GM06990 (cell line): ENCODE data around the gene MYLIP.
"Not testable (repeated sequence)": the region's sequence is repeated elsewhere in the genome, so short reads cannot be mapped to it uniquely, and the experiment has no call there.

Experiments
- DNase-seq: peaks from one replicate; pipeline ENCODE4 v3.0.0-alpha.2; 2011; ENCODE audit not compliant: insufficient read length; ENCODE audit errors: extremely low read depth
- H3K27me3 ChIP-seq: replicated peaks from 2 replicates; pipeline ENCODE4 v1.6.0; 2011; ENCODE audit warnings: low read length; ENCODE audit not compliant: control insufficient read depth, insufficient read depth
- H3K36me3 ChIP-seq: 2 replicates; pipeline ENCODE4 v1.5.1; 2011; ENCODE audit warnings: low read length; ENCODE audit not compliant: control insufficient read depth, insufficient read depth
- H3K4me3 ChIP-seq: replicated peaks from 2 replicates; pipeline ENCODE4 v1.5.1; 2011; ENCODE audit warnings: low read depth, mild to moderate bottlenecking, control low read depth, low read length
- CTCF ChIP-seq: IDR thresholded peaks from 2 replicates; pipeline ENCODE4 v1.5.1; 2011; ENCODE audit warnings: low read length, control low read depth, mild to moderate bottlenecking, inconsistent platforms; ENCODE audit not compliant: insufficient read depth, poor library complexity, severe bottlenecking

MYLIP gene

GRCh38 chr6:16168121-16168520 lies 39.2 kb downstream of the MYLIP start:
- no peak for TF ChIP-seq CTCF
- Histone ChIP-seq H3K36me3 (no peaks in the 10 kb centered on the region), H3K4me3 (no peak overlapping the region), H3K27me3 (no peaks in the 10 kb centered on the region)
- no peak for DNase-seq

GRCh38 chr6:16168858-16169257 lies 40.0 kb downstream of the MYLIP start:
- Histone ChIP-seq H3K27me3 (no peaks in the 10 kb centered on the region), H3K36me3 (no peaks in the 10 kb centered on the region), H3K4me3 (no peak overlapping the region)
- DNase-seq = no peak
- TF ChIP-seq CTCF = peak; percentile 72

- no peak for DNase-seq
- Histone ChIP-seq H3K27me3 (no peaks in the 10 kb centered on the region), H3K4me3 (no peak overlapping the region), H3K36me3 (no peaks in the 10 kb centered on the region)
- no peak for TF ChIP-seq CTCF
These were observed 42.5 kb downstream of the MYLIP start for GRCh38 chr6:16171400-16171799.

- no peaks in the 10 kb centered on the region for H3K36me3 ChIP-seq
- H3K27me3 ChIP-seq = no peaks in the 10 kb centered on the region
- no peak for TF ChIP-seq CTCF
- DNase-seq = no peak
- H3K4me3 ChIP-seq = no peak overlapping the region
These were observed 44.5 kb downstream of the MYLIP start for GRCh38 chr6:16173167-16173940.

- no peak for DNase-seq
- H3K4me3 ChIP-seq = no peak overlapping the region
- H3K36me3 ChIP-seq = no peaks in the 10 kb centered on the region
- no peak for TF ChIP-seq CTCF
- no peaks in the 10 kb centered on the region for H3K27me3 ChIP-seq
These were observed 45.7 kb downstream of the MYLIP start for GRCh38 chr6:16174416-16175078.

- not testable (repeated sequence) for DNase-seq, H3K4me3 ChIP-seq
These were observed 47.7 kb downstream of the MYLIP start for GRCh38 chr6:16176600-16176999.

More at GRCh38 chr6:16176600-16176999, 47.7 kb downstream of the MYLIP start:
- H3K36me3 ChIP-seq, H3K27me3 ChIP-seq: not testable (repeated sequence)
